ENCODE results near the gene DSN1.

The DSN1 gene

DNA sequence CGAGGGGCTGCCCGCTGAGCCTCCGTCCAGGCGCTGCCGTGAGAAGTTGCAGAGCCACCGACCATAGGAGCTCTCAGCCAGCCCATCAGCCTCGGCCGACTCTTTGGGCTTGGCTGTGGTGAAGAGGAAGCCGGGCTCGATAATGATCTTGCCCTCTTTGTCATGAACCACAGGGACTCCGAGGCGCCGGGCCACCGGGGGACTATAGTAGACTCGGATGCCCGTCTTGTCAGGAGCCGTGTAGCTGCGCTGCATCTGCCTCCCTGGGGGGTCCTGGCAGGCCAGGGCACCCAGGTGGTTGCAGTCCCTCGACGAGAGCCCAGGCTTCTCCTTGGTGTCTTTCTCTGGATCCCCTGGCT lies 20.5 kb upstream of the DSN1 start:
- no peak for DNase-seq

DNA sequence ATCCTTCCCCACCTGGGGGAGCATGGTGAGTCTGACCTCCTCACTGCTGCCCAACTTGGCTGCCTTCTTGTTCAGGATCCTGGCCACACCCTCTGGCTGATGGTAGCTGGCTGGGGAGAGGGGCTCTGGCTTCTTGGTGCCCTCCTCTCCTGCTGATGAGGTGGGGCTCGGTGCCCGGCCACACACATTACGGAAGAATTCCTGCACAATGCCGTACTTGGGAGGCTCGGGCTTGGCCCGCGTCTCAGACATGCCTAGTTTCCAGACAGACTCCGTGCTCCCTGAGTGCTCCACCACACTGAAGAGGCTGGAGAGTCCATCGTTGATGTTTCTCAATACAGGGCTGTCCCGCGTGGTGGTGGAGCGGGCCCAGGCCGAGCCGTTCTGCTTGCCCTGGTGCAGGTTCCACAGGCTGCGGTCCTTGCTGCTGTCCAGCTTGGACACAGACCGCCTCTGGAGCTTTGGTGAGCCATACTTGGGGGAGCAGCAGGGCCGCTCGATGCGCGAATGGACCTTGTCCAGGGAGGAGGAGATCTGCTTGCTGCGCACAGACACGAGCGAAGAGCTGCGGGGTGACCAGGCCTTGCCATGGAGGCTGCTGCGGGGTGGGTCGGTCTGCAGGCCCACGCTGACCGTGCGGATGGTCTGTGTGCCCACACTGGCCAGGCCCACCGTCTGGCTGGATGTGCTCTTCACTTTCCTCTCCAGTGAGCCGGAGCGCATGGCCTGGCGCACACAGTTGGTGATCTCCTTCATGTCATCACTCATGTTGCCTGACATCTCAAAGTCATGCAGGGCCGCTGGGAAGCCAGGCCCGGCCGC lies 19.9 kb upstream of the DSN1 start:
- no peak for DNase-seq

DNA sequence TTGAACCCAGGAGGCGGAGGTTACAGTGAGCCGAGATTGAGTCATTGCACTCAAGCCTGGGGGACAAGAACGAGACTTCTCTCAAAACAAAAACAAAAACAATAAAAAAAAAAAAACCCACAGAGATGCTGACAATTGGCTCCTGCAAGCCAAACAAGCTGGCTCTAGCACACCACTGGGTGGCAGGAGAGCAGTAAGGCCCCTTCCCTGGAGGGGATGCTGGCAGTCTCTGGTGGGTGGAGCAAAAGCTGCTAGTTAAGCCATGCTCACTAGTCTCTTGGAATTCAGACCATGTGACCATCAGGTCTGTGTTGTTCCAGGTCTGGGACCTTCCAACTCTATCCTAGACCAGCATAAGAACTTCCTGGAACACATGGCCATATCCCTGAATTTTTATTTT lies 18.9 kb upstream of the DSN1 start:
- DNase-seq: no peak

DNA sequence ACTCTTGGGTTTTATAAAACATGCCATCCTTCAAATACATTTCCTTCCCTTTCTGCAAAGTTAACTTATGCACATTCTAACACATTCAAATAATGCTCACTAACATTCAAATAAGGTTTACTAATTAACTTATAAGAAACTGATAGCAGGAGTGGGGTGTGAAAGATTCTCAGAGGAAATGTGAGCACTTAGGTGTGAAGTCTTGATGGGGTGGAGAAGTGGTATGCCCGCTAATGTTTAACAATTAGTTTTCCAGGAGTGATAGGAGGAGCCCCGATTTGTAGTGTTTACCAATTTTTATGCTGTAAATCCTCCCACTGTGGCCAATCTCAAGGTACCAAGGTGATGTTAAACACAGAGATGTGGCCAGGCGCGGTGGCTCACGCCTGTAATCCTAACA lies 18.3 kb upstream of the DSN1 start:
- no peak for DNase-seq

DNA sequence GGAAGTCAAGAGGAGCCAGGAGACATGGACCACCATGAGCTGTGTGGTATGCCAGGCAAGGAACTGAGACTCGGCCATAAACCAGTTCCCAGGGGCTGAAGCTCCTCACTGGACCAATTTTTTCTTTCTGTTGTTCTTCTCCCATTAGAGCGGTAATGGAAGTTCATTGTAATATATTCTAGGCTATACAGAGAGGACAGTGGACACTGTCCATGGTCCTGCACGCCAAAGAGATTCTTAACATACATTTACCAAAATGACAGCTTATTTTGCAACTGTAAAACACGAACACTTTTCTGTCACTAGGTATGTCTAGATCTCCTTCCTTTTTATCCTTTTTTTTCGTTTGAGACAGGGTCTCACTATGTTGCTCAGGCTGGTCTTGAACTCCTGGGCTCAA lies 13.1 kb upstream of the DSN1 start:
- DNase-seq: no peak

DNA sequence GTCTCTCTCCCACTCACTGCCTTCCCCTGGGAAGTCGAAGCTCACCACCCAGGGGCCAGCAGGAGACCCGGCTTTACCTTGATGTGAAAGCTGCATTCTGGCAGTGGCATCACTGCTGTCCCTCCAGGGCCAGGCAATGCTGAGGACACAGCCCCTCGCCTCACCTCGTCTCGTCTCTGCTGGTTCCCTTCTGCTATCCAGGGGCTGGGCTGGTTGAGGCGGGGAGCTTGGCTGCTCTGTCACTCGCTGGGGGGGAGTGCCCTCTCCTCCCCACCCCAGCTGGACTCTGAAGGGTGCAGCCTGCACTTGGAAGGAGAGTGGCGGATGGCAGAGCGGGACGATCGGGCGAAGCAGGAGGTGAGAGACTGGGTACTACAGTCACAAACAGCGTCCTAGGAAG lies 12.7 kb upstream of the DSN1 start:
- no peak for DNase-seq

DNA sequence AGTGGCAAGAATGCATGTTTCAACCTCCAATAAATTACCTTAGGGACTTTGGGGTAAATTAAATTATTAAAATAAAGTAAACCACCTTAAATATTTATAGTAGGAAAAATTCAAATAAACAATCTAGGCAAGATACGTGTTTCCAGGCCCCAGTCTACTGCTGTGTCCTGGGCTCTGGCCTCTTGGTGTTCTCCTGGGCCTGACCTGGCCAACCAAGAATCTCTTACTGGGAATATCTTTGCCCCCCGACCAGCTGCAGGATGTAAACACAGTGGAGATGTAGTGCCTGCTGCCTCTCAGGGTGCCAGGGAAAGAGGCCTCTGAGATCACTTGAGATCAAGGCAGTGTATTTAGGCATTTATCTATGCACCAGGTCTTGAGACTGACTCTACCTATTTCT lies 11.7 kb upstream of the DSN1 start:
- no peak for DNase-seq

DNA sequence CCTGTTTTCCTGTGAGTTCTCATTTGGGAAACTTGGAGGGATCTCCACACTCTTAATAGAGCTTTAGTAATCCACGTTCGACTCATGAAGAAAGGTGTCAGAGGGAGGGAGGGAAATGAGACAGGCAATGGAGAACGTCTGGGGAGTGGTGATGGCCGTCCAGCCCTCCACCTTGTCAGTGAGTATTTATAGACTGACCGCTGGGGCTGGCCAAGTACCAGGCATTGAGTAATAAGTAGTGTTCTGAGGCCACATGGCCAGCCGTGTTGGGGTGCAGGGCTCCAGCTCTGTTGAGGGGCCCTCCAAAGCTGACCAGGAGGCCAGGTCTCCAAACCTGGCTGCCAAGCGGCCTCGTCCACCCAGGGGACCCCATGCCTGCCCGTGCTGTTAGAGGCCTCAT lies 11.3 kb upstream of the DSN1 start:
- DNase-seq: no peak

DNA sequence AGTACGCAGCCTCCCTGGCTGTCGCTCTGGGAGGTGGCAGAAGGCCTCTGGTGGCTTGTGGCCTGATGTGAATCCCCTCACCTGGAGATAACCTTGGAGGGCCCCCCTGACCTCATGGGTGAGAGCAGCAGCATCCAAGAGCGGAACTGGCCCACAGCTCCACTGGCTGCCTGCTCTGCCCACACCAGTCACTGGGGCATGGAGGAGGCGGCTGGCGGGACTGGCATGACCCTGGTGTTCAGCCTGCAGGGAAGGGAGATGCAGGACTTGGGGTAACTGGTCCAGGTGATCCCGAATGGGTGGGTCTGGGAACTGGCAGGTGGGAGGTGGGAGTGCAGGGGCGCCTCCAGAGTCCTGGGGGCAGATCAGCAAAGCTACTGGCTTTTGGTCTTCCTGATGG lies 10.6 kb upstream of the DSN1 start:
- DNase-seq: no peak

DNA sequence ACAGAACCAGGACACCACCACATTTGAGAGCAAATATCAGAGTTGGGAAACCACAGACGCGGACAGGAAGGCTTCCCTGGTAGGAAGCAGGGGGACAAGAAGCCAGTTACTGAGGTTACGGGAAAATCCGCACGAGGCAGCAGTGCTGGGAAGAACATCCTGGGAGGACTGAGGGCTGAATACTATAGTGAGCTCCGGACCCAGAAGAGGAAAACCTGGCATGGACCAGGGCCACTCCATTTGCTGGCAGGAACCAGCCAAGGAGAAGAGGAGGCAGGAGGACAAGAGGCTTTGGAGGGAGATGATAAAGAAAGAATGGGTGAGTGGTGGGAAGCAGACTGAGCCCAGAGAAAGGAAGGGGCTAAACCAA lies 6.1 kb upstream of the DSN1 start:
- DNase-seq: no peak

DNA sequence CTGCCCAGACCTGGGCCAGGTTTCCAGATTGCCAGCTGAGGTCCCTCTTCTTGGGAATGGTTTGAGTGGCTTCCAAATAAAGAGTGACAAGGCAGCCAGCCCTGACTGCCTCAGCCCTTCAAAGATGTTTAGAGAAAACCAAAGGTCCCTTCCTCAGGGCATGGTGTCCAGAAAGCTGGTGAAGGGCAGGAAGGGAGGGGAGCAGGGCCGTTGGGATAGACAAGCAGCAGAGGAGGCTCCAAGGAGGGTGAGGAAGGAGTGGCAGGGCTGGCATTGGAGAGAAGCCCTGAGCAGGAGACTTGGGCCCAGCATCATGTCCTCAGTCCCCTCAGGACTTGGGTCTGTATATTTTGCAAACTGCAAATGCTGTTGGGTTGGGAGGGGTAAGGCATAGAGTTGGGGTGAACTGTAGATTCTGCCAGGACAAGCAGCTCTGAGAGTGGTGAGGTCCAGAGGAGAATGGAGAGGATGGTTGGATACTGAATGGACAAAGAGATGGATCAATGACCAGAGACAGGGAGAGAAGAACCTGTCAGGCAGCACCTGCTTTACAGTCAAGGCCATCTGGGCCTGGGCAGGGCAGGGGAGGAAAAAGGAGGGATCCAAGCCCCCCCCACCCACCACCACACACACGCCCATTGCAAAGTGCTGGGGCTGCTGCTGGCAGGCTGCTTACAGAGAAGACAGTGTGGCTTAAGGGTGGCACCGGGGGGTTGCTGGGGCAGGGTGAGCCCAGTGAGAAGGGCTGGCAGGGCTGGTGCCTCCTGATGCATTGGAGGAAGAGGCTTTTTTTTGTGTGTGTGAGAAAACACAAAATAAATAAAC lies 5.5 kb upstream of the DSN1 start:
- no peak for DNase-seq

DNA sequence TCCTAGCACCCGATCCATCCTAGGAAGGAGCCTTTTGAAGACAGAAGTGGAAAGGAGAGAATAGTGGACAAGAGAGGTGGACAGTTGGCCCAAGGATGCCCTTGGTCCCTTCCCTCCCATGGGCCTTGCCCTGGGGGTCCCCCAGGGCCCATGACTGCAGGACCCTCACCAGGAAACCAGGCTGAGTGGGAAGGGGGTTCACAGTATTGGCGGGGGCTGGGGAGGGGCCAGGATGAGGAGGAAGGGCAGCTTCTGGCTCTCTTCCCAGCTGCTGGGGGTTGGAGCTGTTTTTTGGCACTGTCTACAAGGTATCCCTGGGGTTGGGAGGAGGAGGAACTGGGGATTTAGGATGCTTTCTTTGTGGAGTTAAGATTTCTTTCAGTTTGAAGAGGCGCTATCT lies 4.0 kb upstream of the DSN1 start:
- DNase-seq: no peak

DNA sequence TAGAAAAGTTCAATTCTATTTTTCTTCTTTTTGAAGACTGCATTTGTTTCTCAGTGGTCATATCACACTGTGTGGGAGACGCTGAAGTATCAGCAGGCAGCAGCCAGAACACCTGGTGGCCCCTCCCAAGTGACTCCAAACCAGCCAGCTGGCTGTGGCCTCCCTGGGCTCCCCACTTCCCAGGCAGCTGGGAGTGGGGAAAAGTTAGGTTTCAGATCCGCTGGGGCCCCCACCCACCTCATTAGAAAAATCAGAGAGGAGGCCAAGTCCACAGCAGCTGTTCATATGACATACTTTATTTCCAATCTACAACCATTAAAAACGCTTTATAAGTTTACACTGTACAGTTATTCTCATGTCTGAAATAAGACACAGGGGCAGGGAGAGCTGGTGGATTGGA lies 3.6 kb upstream of the DSN1 start:
- DNase-seq: no peak

DNA sequence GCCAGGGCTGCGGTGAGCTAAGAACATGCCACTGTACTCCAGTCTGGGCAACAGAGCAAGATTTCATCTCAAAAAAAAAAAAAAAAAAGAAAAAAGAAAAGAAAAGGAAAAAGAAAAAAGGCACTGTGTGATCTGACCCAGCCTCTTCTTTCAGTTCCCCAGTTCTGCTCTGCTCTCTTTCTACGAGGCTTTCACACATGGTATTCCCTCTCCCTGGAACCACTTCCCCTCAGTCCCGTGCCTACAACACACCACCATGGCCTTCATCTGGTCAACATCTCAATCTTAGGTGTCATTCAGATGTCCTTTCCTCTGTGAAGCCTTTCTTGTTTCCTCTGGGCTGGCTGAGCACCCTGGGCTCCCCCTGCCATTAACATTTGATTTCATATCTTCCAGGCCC lies 2.3 kb upstream of the DSN1 start:
- DNase-seq: no peak

DNA sequence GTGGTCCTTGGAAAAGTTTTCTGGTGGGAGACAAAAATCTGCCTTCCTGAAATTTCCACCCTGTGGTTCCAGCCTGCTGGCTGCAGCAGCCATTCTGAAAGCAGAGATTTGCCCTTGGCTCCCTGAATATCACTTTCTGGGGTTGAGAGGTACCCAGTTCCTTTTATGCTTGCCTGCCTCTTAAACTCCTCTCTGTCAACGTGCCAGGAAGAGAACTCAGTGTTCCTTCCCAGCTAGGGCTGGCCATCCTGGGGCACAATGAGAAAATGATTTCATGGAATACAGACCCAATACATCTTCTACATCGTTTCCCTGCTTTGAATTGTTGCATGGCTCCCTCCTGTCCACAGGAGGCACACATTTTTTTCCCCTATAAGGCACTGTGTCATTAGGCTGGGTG lies 1.6 kb upstream of the DSN1 start:
- DNase-seq: no peak

DNA sequence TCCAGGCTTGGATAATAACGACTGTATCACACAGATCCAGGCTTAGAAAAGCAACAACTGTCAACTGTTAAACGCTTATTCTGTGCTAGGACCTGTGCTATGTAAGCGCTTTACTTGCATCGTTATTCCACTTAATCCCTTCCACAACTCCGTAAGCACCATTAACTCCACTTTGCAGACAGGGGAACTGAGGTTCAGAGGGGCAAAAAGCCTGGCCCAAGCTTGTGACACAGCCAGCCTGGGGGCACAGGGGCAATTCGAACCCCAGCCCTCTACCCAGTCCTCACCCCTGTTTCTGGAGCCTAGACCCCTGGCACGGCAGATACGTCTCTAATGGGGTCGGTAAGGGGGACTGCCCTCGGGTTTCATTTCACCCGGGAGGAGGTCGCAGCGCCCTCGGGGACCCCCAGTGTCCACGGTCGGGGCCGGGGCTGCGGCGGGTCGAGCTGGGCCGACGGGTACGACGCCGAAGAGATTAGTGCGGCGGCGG lies 411 bp downstream of the DSN1 start:
- no peak for DNase-seq

DNA sequence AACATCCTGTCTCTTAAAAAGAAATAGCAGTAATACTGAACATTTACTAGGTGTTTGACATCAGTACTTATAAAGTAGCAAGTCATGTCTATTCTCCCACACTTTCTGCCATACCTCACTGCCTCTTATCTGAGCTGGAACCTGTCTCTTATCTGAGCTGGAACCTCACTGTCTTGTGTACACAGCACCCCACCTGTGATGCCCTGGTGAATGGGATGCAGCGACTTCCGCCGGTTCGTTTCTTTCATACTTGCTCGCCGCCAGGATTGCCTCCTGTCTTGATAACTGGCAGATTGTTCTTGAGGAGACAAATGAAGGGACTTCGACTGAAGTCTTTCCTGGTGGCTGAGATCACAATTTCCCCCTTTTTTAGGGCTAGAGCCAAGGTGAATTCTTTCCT lies 2.9 kb downstream of the DSN1 start:
- DNase-seq: no peak

DNA sequence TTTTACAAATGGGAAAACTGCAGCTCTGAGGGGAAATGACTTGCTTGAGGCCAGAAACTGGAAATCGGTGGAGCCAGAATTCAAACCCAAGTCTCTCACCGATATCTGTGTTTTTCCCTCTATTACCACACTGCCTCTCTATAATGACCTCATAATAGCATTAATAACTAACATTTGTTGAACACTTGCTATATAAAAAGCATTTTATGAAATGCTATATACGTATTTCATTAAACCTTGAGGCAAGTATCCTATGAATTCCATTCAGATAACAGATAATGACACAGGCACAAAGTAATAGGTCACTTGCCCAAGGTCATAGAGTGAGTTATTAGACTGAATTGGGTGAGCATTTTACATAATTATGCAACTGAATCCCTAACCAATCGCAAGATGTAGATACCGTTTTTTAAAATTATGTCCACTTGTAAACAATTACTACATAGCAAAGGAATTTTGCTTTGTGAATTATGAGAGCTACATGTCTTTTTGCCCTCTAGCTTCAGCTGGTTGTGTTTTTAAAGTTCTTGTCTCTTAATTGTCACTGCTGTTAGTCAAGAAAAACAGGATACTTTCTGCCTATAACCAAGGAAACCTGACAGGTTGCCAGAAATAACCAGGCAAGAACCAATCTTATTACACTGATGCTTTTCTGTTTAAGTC lies 4.7 kb downstream of the DSN1 start:
- no peak for DNase-seq

DNA sequence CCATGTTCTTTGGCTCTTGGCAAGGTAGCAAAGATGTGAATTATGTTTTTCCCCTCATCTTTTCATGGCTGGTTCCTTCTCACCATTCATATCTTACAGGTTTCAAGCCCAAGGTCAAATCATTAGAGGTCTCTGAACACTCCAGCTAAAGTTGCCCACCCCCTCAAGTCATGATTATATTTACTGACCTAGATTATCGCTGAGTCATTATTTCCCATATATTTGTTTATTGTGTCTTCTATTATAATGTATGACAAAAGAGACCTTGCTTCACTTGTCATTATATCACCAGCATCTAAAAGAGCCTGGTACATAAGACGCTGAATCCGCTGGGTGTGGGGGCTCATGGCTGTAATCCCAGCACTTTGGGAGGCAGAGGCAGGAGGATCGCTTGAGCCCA lies 12.4 kb downstream of the DSN1 start:
- DNase-seq: no peak

DNA sequence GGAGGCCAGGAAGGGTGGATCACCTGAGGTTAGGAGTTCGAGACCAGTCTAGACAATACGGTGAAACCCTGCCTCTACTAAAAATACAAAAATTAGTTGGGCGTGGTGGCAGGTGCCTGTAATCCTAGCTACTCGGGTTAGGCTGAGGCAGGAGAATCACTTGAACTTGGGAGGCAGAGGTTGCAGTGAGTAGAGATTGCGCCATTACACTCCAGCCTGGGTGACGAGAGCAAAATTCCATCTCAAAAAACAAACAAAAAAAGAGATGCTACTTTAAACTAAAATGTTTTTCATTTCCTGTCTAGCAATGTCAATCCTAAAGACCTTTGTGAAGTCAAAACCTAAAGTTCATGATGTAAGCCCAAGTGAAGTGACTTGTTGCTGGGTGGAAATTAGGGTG lies 12.9 kb downstream of the DSN1 start:
- DNase-seq: no peak

DNA sequence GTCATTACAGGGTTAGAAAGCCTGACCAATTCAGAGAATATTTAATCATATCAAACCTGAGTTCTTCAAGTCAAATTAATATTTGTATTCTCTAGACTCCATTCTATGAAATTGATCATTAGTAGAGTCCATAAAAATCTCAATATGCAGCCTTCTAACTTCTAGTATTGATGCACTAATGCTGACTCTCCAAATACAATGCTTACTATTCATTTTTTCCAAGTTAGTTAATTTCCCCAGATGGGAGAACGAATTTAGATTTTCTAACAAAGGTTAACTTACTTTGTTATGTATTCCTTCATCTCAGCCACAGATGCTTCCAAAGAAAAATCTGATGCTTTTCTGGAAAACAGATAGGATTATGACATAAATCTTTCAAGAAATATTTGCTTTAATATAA lies 15.3 kb downstream of the DSN1 start:
- DNase-seq: no peak

DNA sequence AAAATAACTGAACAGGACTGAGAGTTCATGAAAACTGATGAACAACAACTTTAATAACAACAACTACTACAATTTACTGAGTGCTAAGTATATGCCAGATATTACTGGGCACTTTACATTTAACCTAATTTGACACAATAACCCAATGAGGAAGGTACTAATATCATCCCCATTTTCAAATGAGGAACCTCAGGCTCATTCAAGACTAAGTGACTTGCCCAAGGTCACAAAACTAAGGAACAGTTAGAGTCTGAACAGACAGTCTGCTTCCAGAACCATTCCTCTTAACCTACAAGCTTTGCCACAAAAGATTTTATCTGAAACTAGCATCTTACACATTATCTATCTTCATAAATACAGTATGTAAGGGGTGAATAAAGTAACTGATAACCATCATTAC lies 17.1 kb downstream of the DSN1 start:
- no peak for DNase-seq

DNA sequence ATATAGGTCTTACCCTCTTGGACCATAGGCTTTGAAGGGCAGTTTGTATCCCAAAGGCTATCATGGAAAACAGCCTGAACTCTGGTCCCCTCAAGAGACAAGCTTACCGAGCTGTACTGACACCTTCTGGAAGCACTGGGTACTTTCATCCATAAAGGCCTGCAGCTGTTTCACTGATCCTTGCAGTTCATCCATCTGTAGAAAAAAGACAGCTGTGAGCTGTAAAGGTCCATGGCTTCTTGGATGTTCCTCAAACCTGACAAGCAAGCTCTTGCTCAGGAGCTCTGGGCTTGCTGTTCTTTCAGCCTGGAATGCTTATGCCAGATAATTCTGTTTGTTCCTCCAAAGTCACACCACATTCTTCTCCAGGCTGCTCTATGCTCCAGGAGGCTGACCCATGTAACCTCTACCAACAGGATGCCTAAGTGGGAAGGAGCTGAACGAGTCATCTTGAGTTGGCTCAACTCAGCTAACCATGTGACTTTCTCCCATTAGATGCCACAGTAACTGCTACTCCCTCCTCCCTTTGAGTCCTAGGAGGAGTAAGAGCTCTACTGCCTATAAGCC lies 18.8 kb downstream of the DSN1 start:
- DNase-seq: peak; percentile 58

DNA sequence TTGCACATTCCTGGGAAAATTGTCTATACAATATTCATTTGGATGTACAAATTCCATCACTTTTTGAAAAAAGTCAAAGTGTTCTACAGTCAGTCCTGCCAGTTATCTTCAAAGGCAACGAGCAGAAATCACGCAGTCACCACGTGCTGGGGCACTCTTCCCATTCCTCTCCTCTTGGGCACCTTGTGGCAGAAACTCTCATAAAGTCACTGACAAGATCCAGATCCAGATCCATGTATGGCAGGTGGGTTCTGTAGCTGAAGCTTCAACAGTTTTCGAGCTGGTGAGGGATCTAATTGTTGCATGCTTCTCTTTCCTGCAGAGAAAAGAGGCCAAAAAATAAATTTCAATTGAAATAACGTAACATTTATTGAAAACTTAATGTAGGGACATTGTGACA lies 21.0 kb downstream of the DSN1 start:
- no peak for DNase-seq

All from CD4-positive, alpha-beta T cell treated with Interleukin-4 for 4 hours (primary cell).